ENCODE results near the gene SDF2L1.

DNA sequence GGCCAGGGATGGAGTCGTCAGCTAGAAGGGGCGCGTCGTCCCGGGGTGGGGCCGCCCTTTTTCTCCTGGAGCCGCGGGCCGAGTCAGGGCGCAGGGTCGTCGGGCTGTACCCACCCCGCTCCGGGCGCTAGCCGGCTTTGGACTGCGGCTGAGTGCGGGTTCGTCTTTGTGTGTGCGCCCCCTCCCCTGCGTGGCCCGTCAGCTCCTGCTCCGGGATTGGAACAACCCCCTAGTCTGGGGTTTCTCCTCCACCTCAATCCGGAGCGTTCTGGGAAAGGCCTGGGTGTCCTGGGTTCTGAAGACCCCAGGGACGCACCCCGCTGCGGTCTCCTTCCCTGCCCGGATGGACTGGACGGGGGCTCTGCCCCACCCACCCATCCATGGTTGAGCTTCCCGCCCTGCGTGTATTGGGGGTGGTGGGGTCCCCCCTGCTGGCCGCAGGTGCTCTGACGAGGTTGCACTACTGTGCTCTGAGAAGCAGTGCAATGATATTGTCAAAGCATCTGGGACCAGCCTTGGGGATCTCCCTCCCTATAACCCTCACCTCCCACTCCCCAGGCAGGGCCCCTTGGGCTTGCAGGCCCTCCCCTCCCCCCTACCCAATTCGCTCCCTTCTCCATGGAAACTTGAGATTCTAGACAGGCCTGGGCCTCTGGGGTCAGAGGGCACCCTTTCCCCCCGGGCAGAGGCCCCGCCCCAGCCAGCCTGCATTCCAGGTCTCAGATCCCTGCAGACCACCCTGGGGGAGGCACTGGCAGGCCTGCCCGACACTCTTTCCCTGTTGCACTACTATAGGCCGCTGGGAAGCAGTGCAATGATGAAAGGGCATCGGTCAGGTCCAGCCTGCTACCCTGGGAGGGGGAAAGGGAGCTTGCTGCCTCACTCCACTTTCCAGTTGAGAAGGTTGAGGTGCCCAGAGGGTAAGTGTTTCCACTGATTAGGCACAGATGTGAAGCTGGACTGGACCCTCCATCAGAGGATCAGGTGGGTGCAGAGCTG, 10.7 kb downstream of the SDF2L1 start:
- TF ChIP-seq EP300 (IDR thresholded peaks at IDR 0.05) (no peak), POLR2A (IDR thresholded peaks at IDR 0.05) (no peak)
- TF ChIP-seq, protein P1, sequence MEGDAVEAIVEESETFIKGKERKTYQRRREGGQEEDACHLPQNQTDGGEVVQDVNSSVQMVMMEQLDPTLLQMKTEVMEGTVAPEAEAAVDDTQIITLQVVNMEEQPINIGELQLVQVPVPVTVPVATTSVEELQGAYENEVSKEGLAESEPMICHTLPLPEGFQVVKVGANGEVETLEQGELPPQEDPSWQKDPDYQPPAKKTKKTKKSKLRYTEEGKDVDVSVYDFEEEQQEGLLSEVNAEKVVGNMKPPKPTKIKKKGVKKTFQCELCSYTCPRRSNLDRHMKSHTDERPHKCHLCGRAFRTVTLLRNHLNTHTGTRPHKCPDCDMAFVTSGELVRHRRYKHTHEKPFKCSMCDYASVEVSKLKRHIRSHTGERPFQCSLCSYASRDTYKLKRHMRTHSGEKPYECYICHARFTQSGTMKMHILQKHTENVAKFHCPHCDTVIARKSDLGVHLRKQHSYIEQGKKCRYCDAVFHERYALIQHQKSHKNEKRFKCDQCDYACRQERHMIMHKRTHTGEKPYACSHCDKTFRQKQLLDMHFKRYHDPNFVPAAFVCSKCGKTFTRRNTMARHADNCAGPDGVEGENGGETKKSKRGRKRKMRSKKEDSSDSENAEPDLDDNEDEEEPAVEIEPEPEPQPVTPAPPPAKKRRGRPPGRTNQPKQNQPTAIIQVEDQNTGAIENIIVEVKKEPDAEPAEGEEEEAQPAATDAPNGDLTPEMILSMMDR (IDR thresholded peaks at IDR 0.05), result no peak

Measured in suprapubic skin (tissue), 3 donors.